CD14-positive monocyte (primary cell): ENCODE data around the gene ARHGAP15. TPM values are rescaled to one million over a fixed set of nuclear protein-coding genes. Genes with fewer than 3 reads are reported as not detected.

Experiments
- DNase-seq, 3 donors: peaks; one replicate each; pipeline ENCODE4 v3.0.0-alpha.2; 2011 to 2022
- H2AFZ ChIP-seq: 2 replicates; pipeline ENCODE4 v1.6.0; 2012; ENCODE audit warnings: mild to moderate bottlenecking, low read depth, low read length, inconsistent platforms; ENCODE audit not compliant: insufficient read depth, poor library complexity, severe bottlenecking
- H3K27ac ChIP-seq, 2 donors: 1 replicate in 1 of 2; 2 replicates in 1 of 2; pipeline ENCODE4 v1.5.1; 2012 to 2013; ENCODE audit warnings: low read length in 2 of 2, control low read depth in 1 of 2, inconsistent platforms in 1 of 2, low read depth in 1 of 2, mild to moderate bottlenecking in 1 of 2
- H3K27me3 ChIP-seq, 2 donors: one replicate each; pipeline versions ENCODE4 v1.6.0 to v1.6.1; 2011 to 2013; ENCODE audit warnings: low read length in 2 of 2; ENCODE audit not compliant: control insufficient read depth in 2 of 2, insufficient read depth in 2 of 2
- H3K36me3 ChIP-seq, 2 donors: replicated peaks in 1 of 2; 1 replicate in 1 of 2; 2 replicates in 1 of 2; pipeline versions ENCODE4 v1.5.1 to v1.6.1; 2012 to 2013; ENCODE audit warnings: low read length in 2 of 2, control low read depth in 1 of 2, inconsistent platforms in 1 of 2, mild to moderate bottlenecking in 1 of 2; ENCODE audit not compliant: insufficient read depth in 2 of 2, control insufficient read depth in 1 of 2
- H3K4me1 ChIP-seq, 2 donors: 1 replicate in 1 of 2; 2 replicates in 1 of 2; pipeline versions ENCODE4 v1.5.1 to v1.6.1; 2012 to 2013; ENCODE audit warnings: low read length in 2 of 2, control low read depth in 1 of 2, inconsistent platforms in 1 of 2, mild to moderate bottlenecking in 1 of 2, moderate library complexity in 1 of 2; ENCODE audit not compliant: insufficient read depth in 2 of 2, control insufficient read depth in 1 of 2
- H3K4me2 ChIP-seq: replicated peaks from 2 replicates; pipeline ENCODE3; 2012; ENCODE audit warnings: low read length, moderate library complexity, mild to moderate bottlenecking; ENCODE audit not compliant: poor library complexity, severe bottlenecking; ENCODE audit errors: extremely low read depth
- H3K4me3 ChIP-seq, 3 experiments: fragments of 200-600 bp in 1 of 3; sonication (generic) in 1 of 3; replicated peaks in 1 of 3; 1 replicate in 2 of 3; 2 replicates in 1 of 3; pipeline ENCODE4 v1.5.1; 2011 to 2013; ENCODE audit warnings: low read length in 3 of 3, mild to moderate bottlenecking in 3 of 3, control low read depth in 2 of 3, low read depth in 2 of 3, inconsistent platforms in 1 of 3, moderate library complexity in 1 of 3
- H3K79me2 ChIP-seq: 2 replicates; pipeline ENCODE4 v1.6.0; 2012; ENCODE audit warnings: mild to moderate bottlenecking, control low read depth, inconsistent platforms, low read length, moderate library complexity; ENCODE audit not compliant: insufficient read depth
- H3K9ac ChIP-seq: 2 replicates; pipeline ENCODE4 v1.6.0; 2017; ENCODE audit warnings: low read length, mild to moderate bottlenecking; ENCODE audit not compliant: insufficient read depth, poor library complexity, severe bottlenecking
- H3K9me3 ChIP-seq, 2 donors: replicated peaks in 1 of 2; 1 replicate in 1 of 2; 2 replicates in 1 of 2; pipeline versions ENCODE4 v1.5.1 to v1.6.1; 2012 to 2013; ENCODE audit warnings: low read length in 2 of 2, control low read depth in 1 of 2; ENCODE audit not compliant: control insufficient read depth in 1 of 2, insufficient read depth in 1 of 2
- H4K20me1 ChIP-seq: 2 replicates; pipeline ENCODE4 v1.6.0; 2012; ENCODE audit warnings: mild to moderate bottlenecking, low read length, control low read depth, moderate library complexity; ENCODE audit not compliant: insufficient read depth
- H3K27ac Mint-ChIP-seq, 7 donors: one replicate each; pipeline ENCODE4 v1.8.0; 2020; ENCODE audit warnings: mild to moderate bottlenecking in 7 of 7, mixed read lengths in 7 of 7, moderate library complexity in 6 of 7, inconsistent platforms in 2 of 7
- H3K27me3 Mint-ChIP-seq, 3 donors: one replicate each; pipeline ENCODE4 v1.8.0; 2021 to 2022; ENCODE audit warnings: low read depth in 3 of 3, mild to moderate bottlenecking in 3 of 3, mixed read lengths in 3 of 3, moderate library complexity in 3 of 3, inconsistent platforms in 1 of 3
- H3K36me3 Mint-ChIP-seq, 2 donors: one replicate each; pipeline ENCODE4 v1.8.0; 2020; ENCODE audit warnings: mixed read lengths in 2 of 2, inconsistent platforms in 1 of 2, mild to moderate bottlenecking in 1 of 2
- H3K4me1 Mint-ChIP-seq: one replicate; pipeline ENCODE4 v1.8.0; 2020; ENCODE audit warnings: mild to moderate bottlenecking, mixed read lengths
- H3K4me3 Mint-ChIP-seq, 2 donors: one replicate each; pipeline ENCODE4 v1.8.0; 2020; ENCODE audit warnings: mild to moderate bottlenecking in 2 of 2, mixed read lengths in 2 of 2, moderate library complexity in 1 of 2
- H3K9me3 Mint-ChIP-seq, 7 donors: one replicate each; pipeline ENCODE4 v1.8.0; 2020 to 2022; ENCODE audit warnings: mixed read lengths in 7 of 7, mild to moderate bottlenecking in 6 of 7, moderate library complexity in 6 of 7, inconsistent platforms in 2 of 7
- CTCF ChIP-seq: fragments of 200-600 bp; IDR thresholded peaks from one replicate; pipeline ENCODE4 v1.8.0; 2022; ENCODE audit warnings: antibody characterized with exemption, mild to moderate bottlenecking
- WGBS: methylation state at CpG from one replicate; pipeline ENCODE4 v1.1.5; 2013; ENCODE audit warnings: missing lambda C conversion rate; ENCODE audit not compliant: insufficient coverage; 5-methylcytosine and 5-hydroxymethylcytosine counted together
- intact Hi-C, 2 donors: fragments of 100-400 bp; cut with micrococcal nuclease; formaldehyde crosslinking; loops; one replicate each; pipeline versions ENCODE4 v1.15.0 to v1.15.1; 2023
- polyA plus RNA-seq, 3 donors: library from polyadenylated mRNA; depleted of rRNA in 1 of 3; unstranded in 2 of 3; stranded (reverse) in 1 of 3; fragments of 300-500 nt in 2 of 3; fragments of >200 nt in 1 of 3; fragmentation: Illumina TruSeq in 2 of 3; gene quantifications; 1 replicate in 2 of 3; 2 replicates in 1 of 3; pipeline ENCODE4 v1.2.3, GENCODE V29; 2012 to 2021

ARHGAP15 gene
- polyA plus RNA-seq, 3 donors, result 35.4 to 50.9 (median 50.7) TPM

- no peak overlapping the region for H3K4me3 ChIP-seq
- H3K27ac ChIP-seq, result no peak overlapping the region
- no peak overlapping the region for H2AFZ ChIP-seq
- peaks cover 29% of the 10 kb centered on the region for H3K79me2 ChIP-seq
- H3K36me3 ChIP-seq, result peaks cover 34 to 70% of the 10 kb centered on the region in 2 donors
- Mint-ChIP-seq H3K27ac (no peak overlapping the region), H3K27me3 (no peaks in the 10 kb centered on the region), H3K36me3 (peaks cover 29 to 53% of the 10 kb centered on the region in 2 donors), H3K4me3 (no peak overlapping the region), H3K9me3 (peaks cover 0 to 8% (median 5%) of the 10 kb centered on the region in 7 donors), H3K4me1 (no peaks in the 10 kb centered on the region)
- WGBS, result no CpG with 5 or more reads among the region's 5 CpGs
- peaks cover 5% of the 10 kb centered on the region for H4K20me1 ChIP-seq
- no peak overlapping the region for H3K9ac ChIP-seq
- no peak for DNase-seq
- no peak for TF ChIP-seq CTCF
- intact Hi-C loops, result loop anchor here in 1 of 2 donors (10.0 kb wide), 1 partner anchor 192 kb away; no protein-coding TSS in a partner anchor
- H3K4me1 ChIP-seq, result no peaks in the 10 kb centered on the region
- no peaks in the 10 kb centered on the region for H3K27me3 ChIP-seq
- H3K4me2 ChIP-seq, result no peak overlapping the region
- H3K9me3 ChIP-seq, result peaks cover 3 to 5% of the 10 kb centered on the region in 2 donors
Observed at GRCh38 chr2:143226714-143227541, 97.7 kb downstream of the ARHGAP15 start.

GRCh38 chr2:143229411-143229810 lies 100.2 kb downstream of the ARHGAP15 start:
- no peak for DNase-seq
- Histone ChIP-seq H3K27me3 (no peaks in the 10 kb centered on the region), H3K27ac (no peak overlapping the region), H3K4me2 (no peak overlapping the region), H3K36me3 (peaks cover 41 to 71% of the 10 kb centered on the region in 2 donors), H3K79me2 (peaks cover 24% of the 10 kb centered on the region), H3K9me3 (peaks cover 7 to 14% of the 10 kb centered on the region in 2 donors), H2AFZ (no peak overlapping the region), H3K9ac (no peak overlapping the region), H3K4me3 (no peak overlapping the region), H3K4me1 (no peaks in the 10 kb centered on the region), H4K20me1 (peaks cover 5% of the 10 kb centered on the region)
- Mint-ChIP-seq H3K27me3 (no peaks in the 10 kb centered on the region), H3K27ac (no peak overlapping the region), H3K4me1 (no peaks in the 10 kb centered on the region), H3K9me3 (peaks cover 3 to 20% (median 15%) of the 10 kb centered on the region in 7 donors), H3K36me3 (peaks cover 51 to 67% of the 10 kb centered on the region in 2 donors), H3K4me3 (no peak overlapping the region)
- TF ChIP-seq CTCF, result no peak
- intact Hi-C loops, result loop anchor here in 1 of 2 donors (10.0 kb wide), 1 partner anchor 195 kb away; no protein-coding TSS in a partner anchor
- WGBS, result no CpG with 5 or more reads among the region's 5 CpGs
